T-helper 22 cell (primary cell): ENCODE results near the gene ZIC1.

Experiments
- DNase-seq: peaks from one replicate; pipeline ENCODE4 v3.0.0-alpha.2; 2020; ENCODE audit warnings: low read depth

The ZIC1 gene

DNA sequence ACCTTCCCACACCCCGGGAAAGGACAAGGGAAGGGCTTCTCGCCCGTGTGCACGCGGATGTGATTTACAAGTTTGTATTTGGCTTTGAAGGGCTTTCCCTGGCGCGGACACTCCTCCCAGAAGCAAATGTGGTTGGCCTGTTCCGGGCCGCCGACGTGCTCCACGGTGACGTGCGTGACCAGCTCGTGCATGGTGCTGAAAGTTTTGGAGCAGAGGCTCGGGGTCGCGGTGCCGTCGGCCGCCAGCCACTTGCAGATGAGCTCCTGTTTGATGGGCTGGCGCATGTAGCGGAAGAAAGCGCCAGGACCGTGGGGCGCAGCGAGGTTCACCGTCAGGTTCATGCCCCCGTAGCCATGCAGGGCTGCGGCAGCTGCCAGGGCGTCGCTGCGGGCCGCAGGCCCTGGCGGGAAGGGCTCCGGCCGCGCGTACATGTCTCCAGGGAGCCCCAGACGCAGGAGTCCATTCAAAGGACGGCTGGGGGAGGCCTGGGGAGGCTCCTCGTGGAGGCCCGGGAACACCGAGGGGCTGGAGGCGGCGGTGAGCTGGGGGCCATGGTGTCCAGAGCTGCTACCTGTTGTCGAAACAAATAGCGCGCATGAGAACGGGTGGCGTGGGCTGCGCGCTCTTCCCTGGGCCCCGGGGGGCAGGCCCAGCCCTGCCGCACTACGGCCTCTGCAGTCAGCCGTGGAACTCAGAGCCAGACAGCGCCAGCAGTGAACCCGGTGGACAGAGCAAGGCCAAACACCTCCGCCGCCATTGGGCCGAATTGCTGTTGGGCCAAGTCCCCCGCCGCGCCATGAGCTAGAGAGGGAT lies 13.1 kb upstream of the ZIC1 start:
- DNase-seq, result no peak

DNA sequence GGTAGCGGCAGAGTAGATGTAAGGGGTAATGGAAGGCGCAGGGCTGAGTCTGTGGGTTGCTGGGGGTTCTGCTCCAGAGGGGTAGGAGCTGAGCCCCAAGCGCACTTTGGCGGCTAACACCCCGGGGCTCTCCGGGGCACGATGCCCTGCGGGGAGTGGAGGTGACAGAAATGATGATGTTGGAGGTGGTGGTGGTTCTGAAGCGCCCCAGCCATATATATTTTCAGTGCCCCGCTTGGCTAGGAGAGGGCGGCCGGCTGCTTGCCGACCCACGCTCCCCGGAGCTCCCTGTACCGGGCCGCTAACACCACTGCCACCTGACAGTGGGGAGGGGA lies 12.5 kb upstream of the ZIC1 start:
- no peak for DNase-seq

DNA sequence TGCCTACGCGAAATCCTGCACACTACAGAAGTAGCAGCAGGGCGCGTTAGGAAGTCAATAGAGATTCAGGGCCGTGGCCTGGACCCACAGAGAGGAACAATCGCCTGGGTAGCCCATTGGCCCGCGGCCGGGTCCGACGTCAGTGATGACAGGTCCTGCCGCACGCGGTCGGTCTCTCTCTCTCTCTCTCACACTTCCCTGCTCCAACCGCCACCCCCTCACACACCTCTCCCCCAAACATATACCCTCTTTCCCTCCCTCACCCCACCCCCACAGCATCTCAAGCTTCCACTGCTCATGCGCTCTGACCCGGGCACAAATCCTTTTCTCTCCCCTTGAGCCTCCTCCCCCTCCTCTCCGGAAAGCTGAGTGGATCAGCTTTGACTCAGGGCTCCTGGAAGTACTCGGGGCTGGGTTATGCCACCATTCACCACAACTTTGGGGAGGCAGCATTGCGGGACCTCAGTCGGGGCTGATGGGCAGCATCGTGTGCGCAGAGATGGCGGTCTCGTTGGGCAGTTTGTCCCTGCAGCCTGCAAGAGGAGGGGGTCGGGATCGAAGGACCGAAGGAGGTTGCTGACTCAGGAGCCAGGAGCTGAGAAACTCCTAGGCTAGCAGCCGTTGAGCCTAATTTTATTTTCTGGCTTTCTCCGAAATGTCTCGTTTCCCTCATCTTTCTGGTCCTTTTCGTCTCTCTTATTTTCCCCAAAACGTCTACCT lies 11.8 kb upstream of the ZIC1 start:
- DNase-seq, result no peak

DNA sequence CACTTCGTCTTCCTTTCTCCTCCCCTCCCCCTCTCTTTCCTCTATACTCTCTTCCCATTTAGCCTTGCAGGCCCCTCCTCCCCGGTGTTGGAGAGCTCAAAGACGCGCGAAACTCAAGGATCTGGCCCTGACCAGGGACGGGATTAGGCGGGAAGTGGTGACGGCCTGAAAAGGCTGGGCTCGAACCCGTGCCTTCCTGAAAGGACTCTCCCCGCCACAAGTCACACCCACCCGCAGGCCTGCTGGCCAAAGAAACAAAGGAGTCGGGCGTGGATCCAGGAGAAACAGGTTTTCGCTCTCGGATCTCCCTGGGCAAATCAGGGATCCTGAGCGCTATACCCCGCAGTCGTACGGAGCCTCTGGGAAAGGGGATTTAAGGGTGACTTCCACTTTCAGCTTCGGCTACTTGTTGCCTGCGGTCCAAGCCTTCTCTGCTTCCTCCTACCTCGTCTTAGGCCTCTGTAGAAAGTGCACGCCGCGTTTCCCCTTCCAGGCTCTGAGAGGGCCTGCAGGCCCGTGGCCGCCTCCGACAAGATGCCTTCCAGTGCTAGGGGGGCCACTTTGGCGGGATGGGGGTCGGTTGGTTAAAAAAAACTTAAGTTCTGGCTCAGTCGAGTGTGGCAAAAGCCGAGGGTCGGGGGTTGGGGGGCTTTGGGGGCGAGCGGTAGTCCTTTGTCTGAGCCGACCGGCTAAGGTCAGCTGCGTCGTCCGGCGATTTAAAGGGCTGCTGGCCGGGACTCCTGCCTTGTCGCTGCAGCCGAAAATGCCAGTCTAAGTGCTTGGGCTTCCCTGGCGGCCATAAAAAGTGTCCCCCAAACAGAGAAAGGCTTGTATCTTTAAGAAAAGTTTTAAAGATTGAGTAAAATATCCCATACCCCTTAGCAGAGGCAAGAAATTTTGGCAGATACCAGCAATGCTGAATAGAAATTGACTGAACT lies 11.0 kb upstream of the ZIC1 start:
- no peak for DNase-seq

DNA sequence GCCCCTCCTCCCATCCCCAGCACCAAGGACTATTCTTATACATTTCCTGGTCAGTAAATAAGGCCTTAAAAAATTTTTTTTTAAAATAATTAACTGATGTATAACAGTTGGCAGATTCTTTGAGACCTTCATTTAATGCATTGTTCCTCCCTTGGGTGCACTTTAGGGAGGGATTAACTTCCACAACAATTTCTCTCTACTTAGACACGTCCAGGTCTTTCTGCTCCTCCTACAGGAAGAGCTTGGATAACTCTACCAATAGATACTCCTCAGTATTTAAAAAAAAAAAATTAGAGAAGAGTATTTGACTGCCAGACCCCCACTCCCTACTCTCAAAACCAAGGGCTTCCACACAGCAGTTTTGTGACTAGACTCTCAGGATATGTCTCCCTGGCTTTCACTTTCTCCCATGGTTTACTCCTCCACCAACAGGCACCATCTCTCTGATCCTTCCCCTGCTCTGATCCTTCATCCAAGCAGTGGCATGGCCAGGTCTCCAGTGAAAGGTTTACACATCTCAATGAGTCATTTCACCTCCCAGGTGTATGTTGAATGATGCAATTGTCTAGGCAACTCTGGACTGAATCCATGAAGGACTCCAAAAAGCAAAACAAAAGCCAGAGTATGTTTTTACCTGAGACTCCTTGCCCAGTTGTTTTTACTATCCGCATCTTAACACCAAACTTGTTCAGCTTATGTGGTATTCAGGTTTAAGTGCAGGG lies 10.2 kb upstream of the ZIC1 start:
- DNase-seq, result no peak

DNA sequence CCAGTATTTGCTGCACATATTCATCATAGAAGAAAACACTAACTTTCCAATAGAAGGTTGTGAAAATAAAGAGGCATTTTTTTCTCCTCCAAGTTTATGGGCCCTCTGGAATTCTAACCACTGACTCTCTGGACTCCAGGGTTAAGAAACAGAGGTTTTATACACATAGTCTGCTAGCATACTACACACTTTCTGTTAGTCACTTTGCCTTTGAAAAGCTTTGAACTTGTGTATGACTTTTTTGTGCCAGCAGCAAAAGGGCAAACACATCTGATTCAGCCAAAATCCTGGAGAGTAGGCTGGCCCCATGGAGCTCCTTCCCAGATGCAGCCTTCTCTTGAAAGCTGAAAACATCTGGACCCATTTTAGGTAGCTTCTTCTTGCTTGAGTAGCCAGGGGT lies 9.1 kb upstream of the ZIC1 start:
- no peak for DNase-seq

DNA sequence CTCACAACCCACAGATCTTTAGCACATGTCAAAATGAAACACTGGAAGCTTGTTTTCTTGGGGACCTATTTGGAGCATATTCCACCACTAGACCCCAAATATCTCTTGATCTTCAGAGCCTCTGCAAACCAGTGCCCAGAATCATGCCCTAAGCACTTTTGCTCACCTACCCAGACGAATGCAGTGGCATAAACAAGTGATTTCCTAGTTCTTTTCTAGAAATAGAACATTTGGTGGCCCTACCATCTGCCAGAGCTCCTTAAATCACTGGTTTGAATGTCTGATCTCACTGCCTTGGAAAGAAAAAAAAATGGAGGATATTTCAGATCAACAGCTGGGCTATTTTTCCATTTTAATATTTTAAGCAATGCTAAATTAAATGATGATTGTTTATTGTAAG lies 8.2 kb upstream of the ZIC1 start:
- no peak for DNase-seq

DNA sequence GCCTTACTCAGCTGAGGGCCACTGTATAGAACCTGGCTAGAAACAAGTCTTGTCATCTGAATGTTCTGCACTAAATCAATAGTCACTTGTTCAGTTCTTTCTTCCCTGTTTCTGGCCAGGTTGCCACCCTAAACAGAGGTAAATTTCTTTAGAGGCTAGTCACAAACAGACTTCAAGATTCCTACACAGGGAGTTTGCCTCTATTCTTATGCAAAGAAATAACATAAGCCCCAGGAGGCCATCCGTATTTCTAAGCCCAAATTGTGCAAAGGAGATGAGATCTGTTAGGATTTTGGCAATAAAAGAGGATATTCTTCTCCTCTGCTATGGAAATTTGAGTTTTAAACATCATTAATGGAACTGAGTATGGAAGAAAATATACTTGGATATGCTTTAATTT lies 7.7 kb upstream of the ZIC1 start:
- no peak for DNase-seq

DNA sequence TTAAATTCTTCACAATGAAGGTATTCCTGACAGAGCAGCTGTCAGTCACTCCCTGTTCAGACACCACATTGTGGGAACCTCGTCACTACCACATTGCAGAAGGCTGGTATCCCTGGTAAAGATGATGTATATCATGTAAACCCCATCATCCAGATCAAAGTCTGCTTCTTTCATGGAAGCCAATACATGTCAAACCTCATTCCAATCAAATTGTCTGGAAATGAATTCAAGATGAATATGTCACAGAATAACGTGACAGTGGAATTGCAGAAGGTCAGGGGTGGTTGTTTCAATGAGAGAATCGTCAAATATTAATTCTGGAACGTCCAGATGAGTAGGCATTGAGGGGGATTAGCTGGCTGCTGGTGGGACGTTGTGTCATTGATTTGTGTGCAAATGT lies 7.0 kb upstream of the ZIC1 start:
- no peak for DNase-seq

DNA sequence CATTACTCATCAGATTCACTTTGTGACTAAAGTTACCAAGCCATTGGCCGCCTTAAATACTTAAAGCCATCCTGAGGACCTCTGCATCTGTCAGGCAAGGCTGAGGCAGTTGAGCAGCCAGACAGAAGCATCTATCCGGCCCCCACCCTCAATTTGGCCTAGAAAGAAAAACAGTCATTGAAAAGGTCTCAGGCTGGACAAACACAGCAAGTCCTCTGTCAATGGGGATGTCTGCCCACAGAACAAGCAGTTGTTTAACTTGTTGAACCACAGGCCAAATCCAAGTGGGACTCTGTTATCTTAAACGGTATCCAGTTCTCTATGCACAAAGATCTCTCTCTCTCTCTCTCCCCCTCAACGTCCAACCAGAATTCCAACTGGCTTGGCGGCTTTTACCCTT lies 5.7 kb upstream of the ZIC1 start:
- DNase-seq, result no peak

DNA sequence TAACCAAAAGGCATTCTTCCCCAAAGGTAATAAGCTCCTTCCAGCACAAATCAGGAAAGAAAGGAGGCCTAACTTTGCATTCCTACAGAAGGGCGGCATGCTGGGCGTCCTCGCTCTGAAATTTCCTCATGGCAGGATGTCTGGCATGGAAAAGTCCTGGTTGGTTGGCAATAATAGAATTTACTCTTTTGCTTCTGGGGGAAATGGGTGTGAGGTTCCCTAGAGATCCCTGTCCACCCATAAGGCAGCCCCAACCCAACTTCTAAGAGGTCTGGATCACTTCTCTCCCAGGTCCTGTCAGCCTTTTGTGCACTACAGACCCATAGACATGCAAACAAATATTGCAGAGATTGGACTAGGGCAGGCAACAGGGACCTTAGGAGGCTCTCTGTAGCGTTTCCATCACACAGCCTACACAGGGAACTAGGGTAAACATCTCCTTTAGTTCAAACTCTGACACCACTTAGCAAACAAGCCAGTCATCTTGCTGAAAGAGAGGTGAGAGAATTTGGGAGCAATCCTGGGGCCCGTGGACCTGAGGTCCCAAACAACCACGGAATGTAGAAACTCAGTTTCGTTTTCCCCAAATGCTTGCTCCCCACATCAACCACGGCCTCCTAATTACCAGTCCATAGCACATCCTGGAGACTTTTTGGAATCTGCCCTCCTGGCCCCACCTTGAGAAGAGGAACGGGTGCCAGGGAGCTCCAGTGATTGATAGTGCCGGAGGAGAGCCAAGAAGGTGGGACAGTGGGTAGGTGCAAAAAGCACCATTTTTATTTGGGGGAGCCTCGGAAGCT lies 5.0 kb upstream of the ZIC1 start:
- DNase-seq, result no peak

DNA sequence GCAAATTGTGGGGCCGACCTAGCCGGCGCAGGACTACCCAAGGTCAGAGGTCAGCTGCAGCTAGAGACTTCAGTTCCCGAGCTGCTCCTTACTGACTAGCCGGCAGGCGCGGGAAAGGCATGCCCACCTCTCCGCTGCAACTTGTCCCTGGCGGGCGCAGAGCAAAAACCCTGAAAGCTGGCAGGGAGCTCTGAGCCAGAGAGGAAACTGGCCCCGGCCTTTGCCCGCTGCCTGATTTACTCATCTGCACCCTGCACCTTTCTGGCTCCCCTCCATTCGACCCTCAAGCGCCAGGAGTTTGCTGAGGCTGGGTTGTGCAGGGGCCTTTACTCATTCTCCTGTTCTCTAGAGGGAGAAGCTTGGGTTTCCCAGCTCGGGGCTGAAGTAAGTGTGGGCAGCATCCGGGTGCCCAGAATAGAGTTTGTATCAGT lies 4.3 kb upstream of the ZIC1 start:
- DNase-seq, result no peak

DNA sequence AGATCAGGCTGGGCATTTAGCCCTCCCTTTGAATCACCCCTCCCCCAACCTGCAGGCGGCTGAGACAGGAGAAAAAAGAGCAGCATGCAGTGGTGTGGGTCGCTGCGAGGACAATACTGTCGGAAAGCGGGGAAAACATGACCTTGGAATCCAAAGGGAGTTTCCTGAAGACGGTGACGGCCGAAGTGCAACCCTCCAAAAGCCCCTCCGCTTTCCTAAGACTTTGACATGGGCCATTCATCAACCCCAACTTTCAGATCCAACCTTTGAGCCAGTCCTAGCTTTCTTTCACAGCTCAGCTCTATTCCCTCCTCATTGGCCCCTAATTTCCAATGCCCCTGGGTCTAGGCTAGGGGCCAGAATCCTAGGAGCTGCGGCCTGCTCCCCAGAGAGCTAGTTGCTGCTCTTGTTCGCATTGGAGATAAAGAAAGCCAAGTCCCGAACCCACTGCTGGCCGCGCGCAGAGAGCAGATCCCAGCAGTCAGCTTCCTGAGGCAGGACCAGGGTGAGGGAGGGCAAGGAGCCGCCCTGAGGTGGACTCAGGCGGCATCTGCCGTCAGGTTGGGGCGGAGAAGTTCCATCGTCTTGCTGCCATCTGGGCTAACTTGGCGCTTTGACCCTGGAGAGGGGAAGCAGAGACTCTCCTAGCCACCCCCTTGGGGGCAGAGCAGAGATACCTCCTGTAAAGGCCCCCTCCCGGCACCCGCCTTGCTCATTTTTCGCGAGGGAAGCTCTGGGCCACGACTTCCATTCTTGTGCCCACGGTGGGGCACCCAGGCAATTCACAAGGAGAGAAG lies 3.7 kb upstream of the ZIC1 start:
- no peak for DNase-seq

DNA sequence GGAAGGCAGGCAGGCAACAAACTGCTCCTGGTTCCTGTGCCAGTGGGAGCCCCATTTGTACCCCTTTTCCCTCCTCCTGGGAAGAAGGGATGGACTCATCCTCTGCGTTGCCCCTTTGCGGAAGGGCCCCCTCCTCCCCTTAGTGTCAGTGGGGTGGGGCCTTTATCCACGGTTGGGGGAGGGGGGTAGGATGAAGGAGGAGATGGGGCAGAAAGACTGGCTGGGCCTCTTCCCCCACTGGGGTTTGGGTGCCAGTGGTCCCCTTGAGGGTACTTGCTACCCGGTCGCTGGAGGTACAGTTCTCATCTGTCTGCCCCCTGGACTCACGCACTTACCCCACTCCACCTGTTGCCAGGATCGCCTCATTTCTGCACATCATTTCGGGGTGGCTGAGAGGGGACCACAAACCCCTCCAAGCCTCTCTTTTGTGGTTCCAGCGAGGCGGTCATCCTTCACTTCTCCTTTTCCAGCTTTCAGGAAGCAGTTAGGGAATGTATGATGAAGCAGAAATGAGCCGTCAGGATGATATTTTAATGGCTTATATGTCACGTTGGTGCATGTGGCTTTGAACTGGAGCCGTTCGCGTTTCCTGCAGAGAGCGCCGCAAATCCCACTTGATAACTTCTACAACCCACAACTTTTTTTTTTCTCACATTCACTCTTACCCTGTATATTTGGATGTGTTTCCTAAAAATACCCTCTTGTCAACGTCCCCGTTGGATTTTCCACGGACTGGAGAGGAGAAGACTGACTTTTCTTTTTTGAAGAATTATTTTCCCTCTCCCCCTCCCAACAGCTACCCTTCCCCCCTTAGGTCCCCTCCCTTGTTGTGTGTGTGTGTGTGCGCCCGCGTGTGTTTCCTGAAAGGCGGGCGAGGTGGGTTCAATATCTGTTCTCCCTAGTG lies 2.9 kb upstream of the ZIC1 start, which contains the start of gene ZIC4:
Gene ZIC4, minus strand, starts transcription at position 516 of the 904 bp plus-strand sequence. CDS start 3,746 bp downstream, outside the sequence.
- no peak for DNase-seq

DNA sequence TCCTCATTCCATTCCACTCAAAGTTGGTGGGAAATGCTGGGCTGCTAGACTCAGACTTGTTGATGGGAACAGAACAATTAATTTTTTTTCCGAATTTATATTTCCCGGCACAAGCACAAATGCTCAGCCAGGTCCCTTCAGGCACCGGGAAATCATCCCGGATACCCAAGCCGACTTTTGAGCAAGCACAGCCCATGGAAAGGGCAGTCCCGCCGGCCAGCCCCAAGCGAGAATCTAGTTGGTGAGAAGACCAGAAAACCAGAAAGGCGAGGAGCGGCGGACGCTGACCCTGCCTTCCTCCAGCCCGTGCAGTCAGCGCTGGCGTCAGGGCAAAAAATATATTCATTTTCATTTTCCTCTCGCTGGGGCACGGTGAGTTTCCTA lies 2.1 kb upstream of the ZIC1 start:
- no peak for DNase-seq

DNA sequence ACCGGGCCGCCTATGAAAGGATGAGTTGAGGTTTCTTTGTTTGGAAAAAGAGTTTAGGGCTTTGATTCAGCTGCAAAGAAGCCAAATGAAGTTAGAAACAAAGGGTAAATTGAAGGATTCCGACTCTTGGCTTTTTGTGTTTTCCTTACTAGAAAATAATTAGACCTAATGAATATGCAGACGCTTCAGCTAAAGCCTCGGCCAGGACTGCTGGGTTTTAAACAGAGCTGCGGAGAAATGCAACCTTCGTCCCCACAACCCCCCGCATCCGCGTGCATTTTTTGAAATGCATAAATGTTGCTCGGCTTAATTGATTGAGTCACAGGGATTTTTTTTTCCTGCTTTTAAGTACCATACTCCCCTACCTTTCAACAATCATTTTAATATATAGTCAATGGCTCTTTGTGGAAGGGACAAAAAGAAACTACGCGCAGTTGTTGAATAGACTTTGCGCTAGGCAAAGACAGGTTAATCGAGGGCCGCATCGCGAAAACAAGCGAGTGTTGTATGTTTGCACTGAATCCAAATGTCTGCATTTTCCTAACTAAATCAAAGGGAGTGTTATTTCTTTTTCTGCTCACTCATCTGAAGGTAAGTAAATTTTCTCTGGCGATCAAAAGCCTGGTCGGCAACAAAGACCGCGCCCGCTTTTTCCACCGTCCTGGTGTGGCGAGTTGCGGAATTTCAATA lies 1.5 kb upstream of the ZIC1 start:
- DNase-seq, result no peak

DNA sequence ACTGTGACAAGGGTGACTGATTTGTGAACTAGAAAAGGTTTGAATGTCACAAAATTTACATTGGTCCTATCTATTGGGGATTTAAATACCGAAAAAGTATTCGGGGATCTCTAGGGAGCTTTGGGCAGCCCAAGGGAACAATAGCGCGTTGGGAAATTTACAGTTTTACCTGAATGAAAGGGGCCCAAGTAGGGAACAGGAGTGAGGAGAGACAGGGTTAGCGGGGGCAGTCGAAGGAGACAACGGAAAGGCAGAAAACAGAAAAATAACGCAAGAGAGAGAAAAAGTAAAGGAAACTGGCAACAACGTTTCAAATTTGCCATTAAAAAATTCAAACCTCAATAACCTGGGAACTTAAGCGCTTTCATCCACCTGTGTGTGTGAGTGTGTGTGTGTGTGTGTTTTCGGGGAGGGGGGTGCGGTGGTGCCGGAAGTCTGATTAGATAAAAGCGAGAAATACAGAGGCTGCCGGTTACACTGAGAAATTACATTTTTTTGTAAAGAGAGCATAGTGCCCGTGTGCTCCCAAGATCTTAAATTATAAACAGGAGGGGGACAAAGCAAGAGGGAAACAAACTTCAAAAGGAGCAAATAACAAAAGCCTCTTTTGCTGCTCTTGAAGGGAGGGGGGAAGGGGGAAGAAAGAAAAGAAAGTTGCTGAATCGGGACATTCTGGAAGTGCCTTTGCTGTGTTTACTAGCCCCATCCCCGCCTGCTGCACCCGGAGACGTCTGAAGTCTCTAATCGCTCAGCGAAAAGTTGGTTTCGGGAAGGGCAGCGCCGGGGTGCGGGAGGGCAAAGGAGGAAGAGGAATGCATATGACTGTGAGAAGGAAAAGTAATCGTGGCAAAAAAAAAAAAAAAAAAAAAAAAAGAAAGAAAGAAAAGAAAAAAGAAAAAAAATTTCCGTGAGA lies 721 bp upstream of the ZIC1 start:
- DNase-seq, result no peak
